Vagina (tissue), 2 donors: ENCODE results near the gene DCUN1D2.

ENCODE experiments used
- CTCF ChIP-seq, 3 experiments: fragments of 450-650 bp in 2 of 3; fragments of 200-600 bp in 1 of 3; sonication (generic) in 1 of 3; IDR thresholded peaks; one replicate each; pipeline ENCODE4 v1.5.1; 2017 to 2019; ENCODE audit warnings: antibody characterized with exemption in 3 of 3, mild to moderate bottlenecking in 2 of 3, moderate library complexity in 2 of 3
- POLR2A ChIP-seq, 2 donors: fragments of 450-650 bp; IDR thresholded peaks; one replicate each; pipeline ENCODE4 v1.6.1; 2017; ENCODE audit warnings: antibody characterized with exemption in 2 of 2, mild to moderate bottlenecking in 2 of 2, moderate library complexity in 2 of 2

GRCh38 chr13:113407103-113407530 is 83.4 kb downstream of the DCUN1D2 start:
- TF ChIP-seq CTCF (IDR thresholded peaks at IDR 0.05) (no peak), POLR2A (IDR thresholded peaks at IDR 0.05) (no peak)
